HTR-8/SVneo (cell line): ENCODE data around the gene ADAMTSL2.

Experiments
- DNase-seq: peaks from one replicate; pipeline ENCODE4 v3.0.0; 2011; ENCODE audit warnings: low spot score, mixed read lengths; ENCODE audit not compliant: insufficient read length
- FAIRE-seq: peaks from 2 replicates; lab custom pipeline; 2011; peaks lifted over from hg19 to GRCh38; lab: Jason Lieb, UNC

The ADAMTSL2 gene

GRCh38 chr9:133613432-133613831, 78.9 kb downstream of the ADAMTSL2 start:
- no peak for DNase-seq
- FAIRE-seq = no peak

GRCh38 chr9:133614056-133614455, 79.6 kb downstream of the ADAMTSL2 start:
- no peak for DNase-seq
- no peak for FAIRE-seq

- no peak for FAIRE-seq
- no peak for DNase-seq
Measured at GRCh38 chr9:133614678-133615077, 80.2 kb downstream of the ADAMTSL2 start.

DNA sequence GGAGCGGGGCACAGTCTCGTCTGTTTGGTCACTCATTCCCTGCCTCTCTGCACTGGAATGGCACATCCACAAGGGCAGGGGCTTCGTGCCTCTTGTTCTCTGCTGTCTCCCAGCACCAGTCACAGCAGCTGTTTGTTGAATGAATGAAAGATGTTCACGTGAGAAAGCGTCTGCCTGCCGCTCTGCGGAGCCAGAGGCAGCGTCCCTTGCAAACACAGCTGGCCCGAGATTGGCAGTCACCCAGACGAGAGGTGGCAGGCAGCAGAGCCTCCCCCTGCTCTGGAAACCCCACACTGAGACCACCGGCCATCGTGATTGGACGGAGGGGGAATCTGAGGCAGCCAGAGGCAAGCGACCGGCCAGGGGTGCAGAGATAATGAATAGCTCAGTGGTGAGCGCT, 80.7 kb downstream of the ADAMTSL2 start:
- FAIRE-seq = no peak
- DNase-seq = no peak

- DNase-seq (no peak), FAIRE-seq (no peak)
Measured at GRCh38 chr9:133615606-133616188, 81.2 kb downstream of the ADAMTSL2 start.

- no peak for DNase-seq
- no peak for FAIRE-seq
Measured at GRCh38 chr9:133616643-133617405, 82.3 kb downstream of the ADAMTSL2 start.

GRCh38 chr9:133618726-133619125, 84.2 kb downstream of the ADAMTSL2 start:
- DNase-seq = no peak

DNA sequence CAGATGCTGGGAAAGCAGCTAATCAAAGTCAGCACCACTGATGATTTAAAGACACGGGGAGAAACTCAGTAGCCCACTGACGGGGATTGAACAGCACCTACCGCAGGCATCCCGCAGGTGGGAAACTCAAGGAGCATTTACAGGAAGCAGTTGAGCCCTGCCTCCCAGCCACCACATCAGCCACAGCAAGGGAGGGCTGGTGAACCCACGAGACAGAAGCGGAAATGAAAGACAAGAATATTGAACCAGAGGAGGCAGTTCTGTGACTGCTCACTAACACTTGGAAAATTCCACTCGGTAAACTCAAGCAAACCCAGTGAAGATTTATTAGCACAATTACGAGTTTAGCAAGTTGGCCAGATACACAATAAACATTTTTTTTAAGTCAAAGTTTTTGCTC, 85.3 kb downstream of the ADAMTSL2 start:
- FAIRE-seq (no peak), DNase-seq (no peak)

More at GRCh38 chr9:133618726-133619125, 84.2 kb downstream of the ADAMTSL2 start:
- no peak for FAIRE-seq

DNA sequence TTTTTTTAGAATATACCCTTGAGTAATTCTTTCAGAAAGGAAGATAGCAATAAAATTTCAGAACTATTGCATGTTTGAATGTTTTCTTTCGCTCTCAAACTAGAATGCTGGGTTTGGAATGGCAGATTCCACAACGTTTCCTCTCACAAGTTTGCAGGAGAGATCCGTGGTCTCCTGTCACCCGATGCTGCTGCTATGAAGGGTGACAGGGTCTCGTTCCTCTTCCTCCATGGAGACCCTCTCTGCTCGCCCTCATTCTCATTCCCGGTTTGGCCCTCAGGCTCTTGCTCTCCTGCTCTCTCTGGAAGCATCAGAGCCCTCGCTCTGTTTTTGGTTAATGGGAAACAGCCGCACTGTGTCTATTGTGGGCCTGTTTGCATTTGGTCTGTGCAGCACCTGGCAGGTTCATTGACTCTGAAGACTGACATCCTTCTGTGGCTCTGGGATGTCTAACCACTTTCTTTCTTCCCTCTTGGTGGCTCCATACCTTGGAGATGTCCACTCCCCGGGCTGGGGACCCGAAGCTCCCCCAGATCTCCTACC, 87.3 kb downstream of the ADAMTSL2 start:
- FAIRE-seq (no peak), DNase-seq (no peak)

DNA sequence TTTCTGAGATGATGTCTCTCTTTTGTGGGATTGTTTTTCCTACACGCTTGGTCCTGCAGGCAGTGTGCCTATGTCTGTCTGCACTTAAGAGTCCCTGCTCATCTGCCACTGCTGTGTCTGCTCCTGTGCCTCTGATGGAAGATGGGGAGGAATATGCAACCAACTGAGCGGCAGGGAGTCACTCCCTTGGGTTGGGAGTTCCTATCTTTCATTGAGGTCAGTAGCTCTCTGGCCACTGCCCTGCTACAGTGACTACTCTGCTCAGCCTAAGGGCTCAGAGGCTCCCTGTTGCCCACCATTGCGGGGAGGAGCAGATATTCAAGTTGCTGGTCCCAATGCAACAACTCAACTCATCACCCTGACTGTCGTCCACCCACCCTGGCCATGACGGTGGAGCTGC, 88.1 kb downstream of the ADAMTSL2 start:
- DNase-seq (no peak), FAIRE-seq (no peak)
